A172 (cell line): ENCODE results near the gene TMPRSS6. TPM values are rescaled to one million over a fixed set of nuclear protein-coding genes. Genes with fewer than 3 reads are reported as not detected.

Experiments used
- DNase-seq: peaks from one replicate; pipeline ENCODE4 v3.0.0-alpha.2; 2015; ENCODE audit warnings: low spot score
- total RNA-seq: library from RNA; depleted of rRNA; stranded (reverse); fragments of >200 nt; shearing (Covaris generic); gene quantifications from 2 replicates; pipeline ENCODE4 v1.2.3, GENCODE V29; 2014

TMPRSS6 gene
- total RNA-seq, 1 experiment from 2014 or later, result not detected

GRCh38 chr22:37051391-37052385 lies 57.8 kb downstream of the TMPRSS6 start, which contains the start of gene KCTD17:
KCTD17 (plus strand) TSS chr22:37051742; CDS start chr22:37051761, 19 bp downstream.
- DNase-seq, result peak; percentile 5

- DNase-seq, result no peak
Measured at GRCh38 chr22:37050913-37051312, 58.6 kb downstream of the TMPRSS6 start.

- no peak for DNase-seq
Measured at GRCh38 chr22:37049224-37049623, 60.3 kb downstream of the TMPRSS6 start.

GRCh38 chr22:37048133-37048532 lies 61.4 kb downstream of the TMPRSS6 start:
- no peak for DNase-seq

- no peak for DNase-seq
Measured at GRCh38 chr22:37047006-37047405, 62.5 kb downstream of the TMPRSS6 start.

GRCh38 chr22:37046589-37046988 lies 62.9 kb downstream of the TMPRSS6 start:
- no peak for DNase-seq

GRCh38 chr22:37045958-37046357 lies 63.6 kb downstream of the TMPRSS6 start:
- peak; percentile 15 for DNase-seq

GRCh38 chr22:37044634-37045625 lies 64.6 kb downstream of the TMPRSS6 start:
- no peak for DNase-seq

- peak; percentile 48 for DNase-seq
Measured at GRCh38 chr22:37043828-37044538, 65.5 kb downstream of the TMPRSS6 start.

GRCh38 chr22:37043209-37043827 lies 66.2 kb downstream of the TMPRSS6 start:
- no peak for DNase-seq

- no peak for DNase-seq
Measured at GRCh38 chr22:37039466-37039865, 70.0 kb downstream of the TMPRSS6 start.

GRCh38 chr22:37037669-37038068 lies 71.8 kb downstream of the TMPRSS6 start:
- no peak for DNase-seq

GRCh38 chr22:37036655-37037377 lies 72.7 kb downstream of the TMPRSS6 start:
- DNase-seq, result no peak

- no peak for DNase-seq
Measured at GRCh38 chr22:37033605-37034430, 75.7 kb downstream of the TMPRSS6 start.

- DNase-seq, result peak; percentile 8
Measured at GRCh38 chr22:37032535-37033460, 76.7 kb downstream of the TMPRSS6 start.

GRCh38 chr22:37032134-37032534 lies 77.4 kb downstream of the TMPRSS6 start:
- DNase-seq, result no peak

- DNase-seq, result no peak
Measured at GRCh38 chr22:37030560-37031281, 78.8 kb downstream of the TMPRSS6 start.
